Muscle of arm (tissue), 12 donors: ENCODE measurements around the gene ROBO1. TPM values are rescaled to one million over a fixed set of nuclear protein-coding genes. Genes with fewer than 3 reads are reported as not detected.

ENCODE experiments used
- DNase-seq: peaks from one replicate; pipeline ENCODE4 v3.0.0-alpha.2; 2013
- polyA plus RNA-seq, 12 donors: library from polyadenylated mRNA; unstranded; fragments of 120-200 nt; gene quantifications; one replicate each; pipeline ENCODE4 v1.2.1, GENCODE V29; 2013; ENCODE audit not compliant: insufficient read length in 12 of 12

Gene ROBO1
- polyA plus RNA-seq, 12 donors = 35.6 to 199 (median 50.1) TPM; not detected in 1

DNA sequence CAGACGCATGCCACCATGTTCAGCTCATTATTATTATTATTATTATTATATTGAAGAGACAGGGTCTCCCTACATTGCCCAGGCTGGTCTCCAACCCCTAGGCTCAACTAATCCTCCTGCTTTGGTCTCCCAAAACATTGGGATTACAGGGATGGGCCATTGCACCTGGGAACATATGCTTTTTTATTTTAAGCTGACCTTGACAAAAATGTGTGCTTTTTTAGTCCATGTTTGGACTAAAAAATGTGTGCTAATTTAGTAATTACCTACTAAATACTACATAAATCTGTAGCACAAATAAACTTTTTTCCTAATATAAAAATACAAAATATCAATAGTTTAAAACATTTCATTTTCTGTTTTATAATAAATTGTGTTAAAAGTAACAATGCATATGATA is 693.2 kb downstream of the ROBO1 start:
- DNase-seq = no peak

DNA sequence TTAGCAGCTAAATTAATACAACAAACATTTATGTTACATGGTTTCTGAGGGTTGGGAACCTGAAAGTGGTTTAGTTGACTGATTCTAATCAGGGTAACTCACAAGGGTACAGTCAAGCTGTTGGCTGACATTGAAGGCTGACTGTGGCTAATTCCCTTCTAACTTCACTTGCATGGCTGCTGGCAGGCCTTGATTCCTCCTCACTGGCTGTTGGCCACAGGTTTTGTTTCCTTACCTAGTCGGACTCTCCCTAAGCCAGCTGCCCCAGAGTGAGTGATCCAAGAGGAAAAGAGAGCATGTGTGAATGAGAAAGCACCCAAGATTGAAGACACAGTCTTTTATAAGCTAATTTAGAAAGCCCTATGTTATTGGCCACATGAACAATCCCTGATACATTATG is 700.1 kb downstream of the ROBO1 start:
- no peak for DNase-seq

DNA sequence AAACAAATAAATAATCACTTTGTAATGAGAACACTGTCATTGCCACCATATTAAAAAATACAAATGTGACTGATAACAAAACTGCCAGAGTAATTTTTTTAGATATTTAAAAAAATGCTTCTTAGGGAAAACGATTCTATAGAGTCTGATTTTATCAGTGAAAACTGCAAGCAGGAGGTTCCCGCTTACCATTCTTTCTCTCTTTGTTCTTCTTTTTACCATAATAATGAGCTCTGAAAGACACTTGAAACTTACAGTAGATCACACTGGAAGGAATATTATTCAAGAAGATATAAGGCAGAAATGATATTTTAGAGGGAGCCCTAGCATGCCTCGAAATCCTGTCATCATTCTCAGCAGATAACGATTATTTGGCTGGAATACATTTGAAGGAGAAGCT is 701.3 kb downstream of the ROBO1 start:
- no peak for DNase-seq

DNA sequence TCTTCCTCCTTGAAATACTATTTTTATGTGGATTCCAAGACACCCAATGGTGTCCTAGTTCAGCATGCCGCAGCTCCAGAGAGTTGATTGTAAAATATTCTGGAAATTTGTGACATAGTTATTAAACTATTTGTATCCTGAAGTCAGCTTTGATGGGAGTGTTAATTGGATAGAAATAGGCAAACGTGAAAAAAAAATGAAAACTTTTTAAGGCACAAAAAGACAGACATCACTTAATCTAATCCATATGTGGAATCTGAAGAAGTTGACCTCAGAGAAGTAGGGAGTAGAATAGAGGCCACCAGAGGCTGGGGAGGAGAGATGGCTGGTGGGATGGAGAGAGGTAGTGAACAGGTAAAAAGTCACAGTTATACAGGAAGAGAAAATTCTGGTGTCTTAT is 704.2 kb downstream of the ROBO1 start:
- no peak for DNase-seq

DNA sequence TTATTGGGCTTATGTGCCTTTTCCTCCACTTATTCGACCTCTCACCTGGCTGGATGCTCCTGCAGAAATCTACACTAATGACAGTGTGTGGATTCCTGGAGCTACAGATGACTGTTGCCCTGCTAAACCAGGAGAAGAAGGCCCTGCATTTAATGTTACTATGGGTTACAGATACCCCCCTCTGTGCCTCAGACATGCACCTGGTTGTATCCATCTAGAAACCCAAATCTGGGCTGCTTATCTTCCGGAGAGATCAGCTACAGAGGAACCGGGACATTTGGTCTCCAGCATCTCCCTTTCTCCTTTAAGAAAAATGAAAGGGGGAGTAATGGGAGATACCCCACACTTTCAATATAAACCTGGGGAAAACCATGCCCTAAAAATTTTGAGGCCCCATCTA is 710.0 kb downstream of the ROBO1 start:
- DNase-seq = no peak

DNA sequence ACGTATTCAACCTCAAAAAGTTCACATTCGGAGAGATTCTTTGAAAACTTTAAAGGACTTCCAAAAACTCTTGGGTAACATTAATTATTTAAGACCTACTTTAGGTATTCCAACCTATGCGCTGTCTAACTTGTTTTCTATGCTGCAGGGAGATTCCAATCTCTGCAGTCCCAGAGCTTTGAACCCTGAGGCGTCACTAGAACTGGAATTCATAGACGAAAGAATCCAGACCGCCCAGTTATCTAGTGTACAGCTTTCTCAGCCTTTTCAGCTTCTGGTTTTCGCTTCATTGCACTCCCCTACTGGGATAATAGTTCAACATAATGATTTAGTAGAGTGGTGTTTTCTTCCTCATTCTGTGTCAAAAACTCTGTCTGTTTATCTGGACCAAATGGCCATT is 711.3 kb downstream of the ROBO1 start:
- DNase-seq = no peak

DNA sequence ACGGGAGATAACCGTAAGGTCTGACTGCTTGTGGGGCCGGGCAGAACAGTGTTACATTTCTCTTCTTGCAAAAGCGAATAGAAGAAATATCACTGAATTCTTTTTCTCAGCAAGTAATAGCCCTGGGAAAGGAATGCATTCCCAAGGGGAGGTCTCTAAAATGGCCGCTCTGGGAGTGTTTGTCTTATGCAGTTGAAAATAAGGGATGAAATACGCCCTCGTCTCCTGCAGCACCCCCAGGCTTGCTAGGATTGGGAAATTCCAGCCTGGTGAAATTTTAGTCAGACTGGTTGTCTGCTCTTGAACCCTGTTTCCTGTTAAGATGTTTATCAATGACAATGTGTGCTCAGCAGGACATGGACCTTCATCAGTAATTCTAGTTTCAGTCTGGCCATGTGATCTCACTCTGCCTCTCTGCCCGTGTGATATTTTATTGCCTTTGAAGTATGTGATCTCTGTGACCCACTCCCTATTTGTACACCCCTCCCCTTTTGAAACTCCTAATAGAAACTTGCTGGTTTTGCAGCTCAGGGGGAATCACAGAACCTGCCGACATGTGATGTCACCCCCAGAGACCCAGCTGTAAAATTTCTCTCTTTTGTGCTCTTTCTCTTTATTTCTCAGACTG is 715.6 kb downstream of the ROBO1 start:
- DNase-seq = no peak

DNA sequence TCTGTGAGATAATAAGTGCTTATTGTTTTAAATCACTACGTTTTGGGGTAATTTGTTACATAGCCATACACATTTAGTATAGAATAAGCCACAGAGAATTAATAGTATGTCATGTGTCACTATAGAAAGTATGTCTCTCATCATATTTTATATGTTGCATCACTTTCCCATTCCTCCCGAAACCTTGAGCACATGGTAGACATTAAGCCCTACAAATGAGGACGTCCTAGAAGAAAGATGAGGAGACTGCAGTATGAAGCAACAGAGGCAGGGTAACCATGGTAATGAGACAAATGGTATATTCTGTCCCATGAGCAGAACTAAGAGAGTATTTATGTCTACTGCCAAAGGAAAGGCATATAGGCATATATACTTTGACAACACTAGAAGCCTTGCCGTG is 720.2 kb downstream of the ROBO1 start:
- no peak for DNase-seq

DNA sequence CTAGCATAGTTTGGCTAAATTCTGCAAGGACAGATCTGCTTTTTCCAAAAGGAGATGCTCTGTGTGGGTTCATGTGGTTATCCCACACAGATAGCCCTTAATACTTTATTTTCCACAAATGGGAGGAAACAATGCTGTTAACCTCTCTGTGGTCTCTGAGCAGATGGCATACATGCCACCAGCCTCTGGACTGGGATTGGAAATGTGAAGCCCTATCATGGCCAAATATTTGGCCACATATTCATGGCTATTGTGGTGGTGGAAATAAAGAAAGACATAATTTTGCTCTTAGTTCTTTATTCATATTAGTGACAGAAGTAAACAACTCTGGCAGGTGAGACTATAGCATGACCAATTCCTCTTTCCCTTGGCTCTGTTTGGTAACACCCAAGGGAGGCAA is 726.2 kb downstream of the ROBO1 start:
- no peak for DNase-seq

DNA sequence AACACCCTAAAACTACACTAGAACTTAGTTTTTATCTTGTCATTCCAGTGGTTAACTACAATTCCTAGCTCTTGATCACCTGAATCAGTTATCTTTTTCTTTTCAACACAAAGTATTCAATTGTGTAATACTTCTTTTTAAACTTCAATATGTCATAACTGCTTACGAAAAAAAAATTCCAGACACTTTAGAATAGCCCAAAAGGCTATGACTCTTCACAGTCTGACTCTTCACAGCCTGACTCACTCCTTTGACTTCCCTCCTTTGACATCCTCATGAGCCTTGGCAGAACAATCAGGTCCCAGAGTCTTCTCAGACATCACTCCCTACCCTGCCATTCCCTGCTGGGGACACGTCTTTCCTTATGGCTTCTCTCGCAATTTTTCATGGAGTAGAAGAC is 727.1 kb downstream of the ROBO1 start:
- DNase-seq = no peak

DNA sequence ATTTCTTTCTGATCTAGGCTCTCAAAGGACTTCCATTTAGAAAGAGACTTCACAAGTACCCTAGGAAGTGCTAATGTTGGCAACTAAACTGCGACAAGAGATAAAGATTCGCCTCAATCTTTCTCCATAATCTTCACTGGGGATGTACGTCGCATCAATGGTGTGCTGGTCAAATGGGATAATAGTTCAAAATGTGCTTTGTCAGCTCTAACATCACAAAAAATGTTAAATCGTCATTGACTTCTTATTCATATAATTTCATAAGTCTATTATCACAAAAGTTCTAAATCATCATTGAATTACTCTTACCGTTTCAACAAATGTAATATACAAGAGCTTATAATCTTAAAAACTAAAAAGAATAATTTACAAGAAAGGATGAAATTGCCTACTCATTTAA is 727.7 kb downstream of the ROBO1 start:
- no peak for DNase-seq

DNA sequence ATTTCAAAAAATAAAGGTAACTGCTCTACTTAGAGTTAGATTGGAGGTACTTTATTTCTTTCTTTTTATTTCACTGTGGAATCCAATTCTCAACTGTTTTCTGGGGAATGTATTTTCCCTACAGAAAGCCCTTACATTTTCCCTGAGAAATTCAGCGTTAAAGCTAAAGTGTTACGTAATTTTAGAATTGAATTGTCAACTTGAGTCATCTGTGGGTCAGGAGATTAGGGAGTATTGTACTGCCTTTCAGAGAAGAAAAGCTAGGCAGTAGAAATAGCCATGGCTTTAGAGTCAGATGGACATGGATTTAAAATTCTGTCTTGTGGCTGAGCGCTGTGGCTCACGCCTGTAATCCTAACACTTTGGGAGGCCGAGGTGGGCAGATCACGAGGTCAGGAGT is 728.6 kb downstream of the ROBO1 start:
- no peak for DNase-seq

DNA sequence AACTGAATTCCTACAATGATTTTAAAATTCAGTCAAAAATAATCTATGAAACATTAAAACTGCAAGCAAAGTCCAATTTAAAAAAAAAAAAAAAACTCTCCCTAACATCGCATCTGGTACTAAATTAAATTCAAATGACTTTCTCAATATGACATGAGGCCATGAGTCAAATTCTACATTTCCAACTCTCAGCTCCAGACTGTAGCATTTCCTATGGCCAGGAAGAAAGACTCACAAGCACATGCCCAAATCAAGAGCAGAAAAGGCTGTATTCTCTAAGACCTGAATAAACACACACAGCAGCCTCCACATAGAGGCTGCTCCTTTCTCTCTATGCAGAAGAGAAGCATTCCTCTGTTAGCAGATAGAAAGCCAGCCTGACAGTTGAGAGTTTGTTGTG is 729.2 kb downstream of the ROBO1 start:
- DNase-seq = no peak

DNA sequence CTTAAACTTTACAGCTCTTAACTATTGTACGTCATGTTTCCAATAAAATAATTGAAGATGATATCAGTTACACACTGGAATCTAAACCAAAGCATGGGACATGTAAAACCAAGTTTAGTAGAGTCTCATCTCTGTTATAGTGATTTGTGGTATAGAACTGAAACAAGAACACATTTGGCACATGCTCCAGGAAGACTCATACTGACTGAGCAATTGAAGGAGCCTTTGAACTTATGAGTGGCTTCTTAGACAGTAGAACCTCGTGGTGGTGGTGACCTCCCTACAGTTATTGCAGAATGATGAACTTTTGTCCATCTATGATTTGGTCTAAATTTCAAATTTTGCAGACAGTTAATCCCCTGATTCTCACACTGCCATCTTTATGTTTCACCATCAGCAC is 729.7 kb downstream of the ROBO1 start:
- DNase-seq = no peak

DNA sequence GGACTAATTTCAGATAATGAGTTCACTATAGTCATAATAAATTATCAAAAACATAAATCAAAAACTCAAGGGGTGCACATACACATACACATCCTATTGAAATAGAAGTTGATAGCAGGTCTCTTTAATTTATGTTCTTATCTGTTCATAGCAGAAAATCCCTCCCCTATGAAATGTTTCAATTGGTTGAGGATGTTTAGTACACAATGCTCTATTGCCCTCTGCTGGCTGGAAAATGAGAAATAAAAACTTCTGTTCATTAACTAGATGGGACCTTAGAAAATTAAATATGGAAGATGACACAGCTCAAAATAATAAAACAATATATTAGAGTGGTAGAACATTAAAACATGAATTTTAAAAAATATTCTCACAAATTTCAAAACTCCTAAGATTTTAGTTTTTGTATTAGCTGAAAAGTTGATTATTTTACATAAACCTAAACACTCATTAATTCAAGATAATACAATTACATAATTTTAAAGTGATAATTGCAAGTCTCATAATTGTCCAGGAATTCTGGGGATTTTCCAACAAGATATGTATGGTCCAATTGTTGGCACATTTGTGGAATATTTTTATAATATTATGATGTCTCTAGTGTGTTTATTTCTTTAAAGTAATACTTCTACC is 735.0 kb downstream of the ROBO1 start:
- DNase-seq = peak; percentile 60

DNA sequence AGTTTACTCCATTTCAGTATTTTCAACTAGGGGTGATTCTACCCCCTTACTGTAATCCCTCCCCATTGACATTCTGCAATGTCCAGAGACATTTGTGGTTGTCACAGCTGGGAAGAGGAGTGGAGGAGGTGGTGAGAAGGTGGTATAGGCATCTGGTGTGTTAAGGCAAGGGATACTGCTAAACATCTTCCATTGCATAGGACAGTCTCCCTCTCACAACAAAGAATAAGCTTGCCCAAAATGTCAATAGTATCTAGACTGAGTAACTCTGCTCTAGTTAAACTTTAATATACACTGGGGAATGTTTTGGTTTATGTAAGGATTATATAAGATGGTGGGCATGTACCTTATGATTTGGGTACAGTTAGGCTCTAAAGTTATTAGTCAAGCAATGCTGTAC is 737.6 kb downstream of the ROBO1 start:
- DNase-seq = no peak

DNA sequence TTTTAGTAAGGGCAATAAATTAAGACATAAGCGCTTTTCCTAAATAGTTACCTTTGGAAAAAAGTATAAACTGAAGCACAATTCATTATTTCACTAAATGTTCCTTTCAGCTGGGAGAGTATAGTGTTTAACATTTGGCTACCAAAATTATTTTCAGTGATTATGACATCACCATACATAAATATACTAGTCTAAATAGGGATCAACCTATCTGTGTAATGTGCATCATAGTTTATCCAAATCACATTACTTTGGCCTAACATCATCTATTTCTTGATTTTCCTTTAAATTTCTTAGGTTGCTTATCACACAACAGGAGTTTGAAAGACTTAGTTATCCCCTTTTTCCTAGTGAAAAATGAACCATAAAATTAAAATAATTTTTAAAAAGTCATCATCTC is 738.9 kb downstream of the ROBO1 start:
- no peak for DNase-seq

DNA sequence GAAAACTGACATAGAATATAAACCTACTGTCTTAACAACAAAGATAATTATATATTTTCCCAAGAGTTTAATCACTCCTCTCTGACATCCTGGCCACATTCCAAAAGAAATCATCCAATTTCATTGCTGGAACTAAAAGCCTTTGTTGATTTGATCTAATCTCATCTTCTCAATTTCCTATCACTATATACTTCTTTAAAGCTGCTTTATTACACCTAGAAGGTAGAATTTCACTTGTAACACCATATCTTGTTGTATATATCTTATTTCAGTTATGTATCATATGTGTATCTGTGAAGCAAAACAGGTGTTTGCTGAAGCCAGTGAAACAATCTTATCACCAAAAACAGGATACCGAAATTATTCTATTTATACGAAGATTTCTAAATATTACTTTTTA is 740.2 kb downstream of the ROBO1 start:
- no peak for DNase-seq

DNA sequence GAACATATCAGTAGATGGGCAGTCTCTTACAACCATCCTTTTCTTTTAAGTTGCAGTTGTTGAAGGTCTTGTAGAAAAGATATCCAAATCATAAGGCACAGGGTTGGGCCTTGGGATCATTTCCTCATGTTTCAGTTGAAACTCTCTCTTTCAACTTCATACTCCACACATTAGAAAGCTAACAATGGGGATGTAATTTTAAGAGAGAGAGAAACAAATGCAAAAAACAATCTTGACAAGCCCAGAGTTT is 747.9 kb downstream of the ROBO1 start:
- no peak for DNase-seq

DNA sequence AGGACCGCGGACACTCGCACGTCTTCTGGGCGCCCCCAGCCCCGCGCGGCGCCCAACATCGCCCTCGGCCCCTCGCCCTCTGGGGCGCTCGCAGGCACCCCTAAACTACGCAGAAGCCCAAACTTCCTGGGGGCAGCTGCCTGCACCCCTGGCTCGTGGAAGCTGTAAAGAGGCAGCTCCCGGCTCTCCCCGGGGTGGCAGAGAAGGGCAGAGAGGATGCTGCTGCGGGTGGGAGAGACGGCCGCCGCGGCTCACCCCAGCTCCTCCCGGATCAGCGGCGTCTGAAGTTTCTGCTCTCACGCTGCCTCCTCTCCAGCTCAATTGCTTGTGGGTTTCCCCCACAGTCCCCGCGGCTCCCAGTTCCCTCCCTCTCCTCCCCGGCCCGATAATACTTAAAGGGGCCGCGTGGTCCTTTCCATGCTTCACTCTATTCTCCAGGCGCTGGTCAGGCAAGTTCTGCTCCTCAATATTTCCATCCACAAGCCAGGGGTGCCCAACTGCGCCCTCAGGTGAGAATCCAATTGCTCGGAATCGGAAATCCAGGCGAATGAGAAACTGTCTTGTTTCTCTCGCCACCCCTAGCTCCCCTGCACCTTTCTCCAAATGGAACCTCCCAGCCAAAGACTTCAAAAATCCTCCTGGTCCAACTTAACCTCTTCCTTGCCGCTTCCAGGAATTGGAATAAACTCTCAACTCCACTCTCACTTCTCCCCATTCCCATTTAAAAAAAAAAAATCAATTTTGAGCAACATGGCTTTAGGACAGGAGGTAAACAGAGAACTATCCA is 748.5 kb downstream of the ROBO1 start:
- peak; percentile 91 for DNase-seq

DNA sequence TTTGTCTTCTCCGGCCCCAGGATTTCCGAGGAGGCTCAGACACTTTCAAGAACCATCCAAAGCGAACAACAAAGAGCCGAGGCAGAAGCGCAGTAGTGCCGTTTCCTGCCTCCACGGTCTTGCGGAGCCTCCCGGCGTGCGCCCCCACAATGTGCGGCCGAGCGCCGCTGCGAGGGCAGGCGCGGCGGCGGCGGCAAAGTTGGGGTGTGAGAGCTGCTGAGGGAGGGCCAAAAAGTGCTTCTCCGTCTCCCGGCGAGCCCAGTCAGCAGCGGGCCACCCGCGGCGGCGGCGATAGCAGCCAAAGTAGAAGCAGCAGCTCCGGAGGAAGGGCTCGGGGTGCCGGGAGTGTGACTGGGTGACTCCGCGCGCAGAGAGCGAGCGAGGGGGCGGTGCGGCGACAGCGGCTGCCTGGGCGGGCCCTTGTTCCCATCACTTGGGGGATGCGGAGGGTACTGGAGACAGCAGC is 749.1 kb downstream of the ROBO1 start:
- DNase-seq = peak; percentile 72

DNA sequence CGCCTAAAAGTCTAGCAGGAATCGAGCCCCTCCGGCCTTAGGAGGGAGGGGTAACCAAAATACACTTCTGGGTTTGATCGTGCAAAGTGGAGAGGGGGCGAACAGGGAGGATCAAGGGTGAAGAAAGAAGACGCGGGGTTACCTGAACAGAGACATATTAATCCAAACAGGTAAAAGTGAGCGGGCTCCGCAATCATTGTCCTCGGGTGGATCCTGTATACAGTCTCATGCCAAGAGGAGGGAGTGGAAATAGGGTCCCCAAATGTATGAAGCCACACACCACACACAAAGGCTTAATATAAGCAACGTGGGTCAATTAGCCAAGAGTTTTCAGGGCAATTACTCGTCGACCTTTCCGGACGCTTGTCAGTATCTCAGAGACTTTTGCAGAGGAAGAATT is 749.5 kb downstream of the ROBO1 start:
- no peak for DNase-seq

DNA sequence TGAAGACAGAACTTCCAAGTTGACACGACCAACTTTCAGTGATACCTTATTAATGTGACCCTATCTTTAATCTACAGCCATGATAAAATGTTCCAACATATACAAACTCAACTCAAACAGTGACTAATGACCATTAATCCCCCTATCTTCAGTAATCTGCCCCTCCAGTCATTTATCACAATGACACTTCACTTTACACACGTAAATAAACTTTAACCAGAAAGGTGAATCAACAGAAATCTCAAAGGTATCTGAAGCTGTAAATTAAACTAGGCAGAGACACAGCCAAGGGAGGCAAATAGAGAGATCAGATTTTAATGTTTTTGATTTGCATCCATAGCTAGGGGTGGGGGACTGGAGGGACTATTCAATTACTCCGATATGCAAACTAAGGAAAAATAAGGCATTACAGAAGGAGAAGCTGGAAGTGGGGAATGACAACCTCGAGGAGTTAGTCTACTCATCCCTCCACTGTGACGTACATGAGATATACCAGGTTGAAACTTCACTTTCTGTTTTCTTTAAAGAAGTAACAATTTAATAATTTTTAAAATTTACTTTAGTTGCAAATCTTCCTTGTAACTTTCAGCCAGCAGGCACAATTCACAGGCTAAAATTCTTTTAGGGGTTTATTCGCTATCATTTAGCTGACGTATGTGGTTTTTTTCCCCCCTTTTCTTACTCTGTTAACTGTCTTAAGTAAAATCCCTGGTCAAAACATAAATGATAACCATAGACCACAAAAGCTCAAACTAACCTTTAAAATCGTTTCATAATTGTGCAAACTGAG is 751.0 kb downstream of the ROBO1 start:
- peak; percentile 22 for DNase-seq
